Stimulated activated CD4-positive, alpha-beta T cell treated with anti-CD3 and anti-CD28 coated beads, Interleukin-4, amount 100 ng/mL, for 4 hours (primary cell): ENCODE data around the gene SERINC4.
"Not testable (repeated sequence)": the region's sequence is repeated elsewhere in the genome, so short reads cannot be mapped to it uniquely, and the experiment has no call there.

ENCODE experiments used
- DNase-seq, 2 experiments: peaks; one replicate each; pipeline ENCODE4 v3.0.0-alpha.2; 2020

The SERINC4 gene

GRCh38 chr15:43748376-43748775 is 51.6 kb downstream of the SERINC4 start:
- no peak for DNase-seq

DNA sequence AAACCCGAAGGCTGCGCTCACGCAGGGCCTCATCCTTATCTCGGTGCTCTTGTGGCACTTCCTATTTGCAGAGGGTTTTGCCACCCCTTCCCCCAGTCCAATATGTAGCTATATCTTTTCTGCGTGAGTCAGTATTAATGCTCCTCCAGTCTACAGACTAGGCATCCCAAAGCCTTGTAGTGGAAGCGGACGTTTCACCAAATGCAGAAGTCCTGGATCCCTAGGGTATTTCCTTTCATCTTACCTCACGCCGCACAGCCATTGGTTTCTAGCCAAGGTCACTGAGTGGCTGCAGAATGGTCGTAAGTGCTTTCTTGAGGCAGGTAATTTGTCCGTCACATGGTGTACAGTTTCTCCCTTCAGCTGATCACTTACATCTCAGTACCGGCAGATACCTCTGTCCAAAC is 53.1 kb downstream of the SERINC4 start:
- DNase-seq: not testable (repeated sequence)

GRCh38 chr15:43746245-43746902 is 53.6 kb downstream of the SERINC4 start, which contains the start of gene PDIA3:
Gene PDIA3, plus strand, starts transcription at chr15:43746438. Its CDS starts 102 bp downstream, at chr15:43746540.
- DNase-seq: peak; percentile 83 to 85
